BLaER1 (cell line): ENCODE results near the gene SCO2.
A peak's percentile ranks its signal among the peaks of the same experiment; 100 is the strongest.

Experiments
- H3K27ac ChIP-seq: shearing (Covaris generic); formaldehyde crosslinking; 2 replicates; pipeline ENCODE4 v1.8.1; 2022
- H3K27me3 ChIP-seq: shearing (Covaris generic); formaldehyde crosslinking; 2 replicates; pipeline ENCODE4 v1.8.1; 2022
- H3K36me3 ChIP-seq: shearing (Covaris generic); formaldehyde crosslinking; 2 replicates; pipeline ENCODE4 v1.8.1; 2022
- H3K4me1 ChIP-seq: shearing (Covaris generic); formaldehyde crosslinking; 2 replicates; pipeline ENCODE4 v1.8.1; 2022
- H3K4me2 ChIP-seq: shearing (Covaris generic); formaldehyde crosslinking; 2 replicates; pipeline ENCODE4 v1.8.1; 2022
- H3K4me3 ChIP-seq: shearing (Covaris generic); formaldehyde crosslinking; 2 replicates; pipeline ENCODE4 v1.8.1; 2022
- H3K9ac ChIP-seq: shearing (Covaris generic); formaldehyde crosslinking; 2 replicates; pipeline ENCODE4 v1.8.1; 2022
- H3K9me3 ChIP-seq: shearing (Covaris generic); formaldehyde crosslinking; 2 replicates; pipeline ENCODE4 v1.8.1; 2022
- H4K20me1 ChIP-seq: shearing (Covaris generic); formaldehyde crosslinking; 2 replicates; pipeline ENCODE4 v1.8.1; 2022
- Cebpa-rat ChIP-seq: shearing (Covaris generic); IDR thresholded peaks from 2 replicates; pipeline ENCODE4 v1.8.1; 2022

SCO2 gene

GRCh38 chr22:50532824-50533796 lies 7.7 kb upstream of the SCO2 start:
- Histone ChIP-seq H3K4me3 (no peak overlapping the region), H3K4me2 (no peak overlapping the region), H3K36me3 (no peaks in the 10 kb centered on the region), H3K9me3 (peaks cover 18% of the 10 kb centered on the region), H3K9ac (no peak overlapping the region), H4K20me1 (peaks cover 39% of the 10 kb centered on the region), H3K27ac (no peak overlapping the region), H3K4me1 (peaks cover 29% of the 10 kb centered on the region), H3K27me3 (peaks cover 63% of the 10 kb centered on the region)
- no peak for TF ChIP-seq Cebpa-rat

DNA sequence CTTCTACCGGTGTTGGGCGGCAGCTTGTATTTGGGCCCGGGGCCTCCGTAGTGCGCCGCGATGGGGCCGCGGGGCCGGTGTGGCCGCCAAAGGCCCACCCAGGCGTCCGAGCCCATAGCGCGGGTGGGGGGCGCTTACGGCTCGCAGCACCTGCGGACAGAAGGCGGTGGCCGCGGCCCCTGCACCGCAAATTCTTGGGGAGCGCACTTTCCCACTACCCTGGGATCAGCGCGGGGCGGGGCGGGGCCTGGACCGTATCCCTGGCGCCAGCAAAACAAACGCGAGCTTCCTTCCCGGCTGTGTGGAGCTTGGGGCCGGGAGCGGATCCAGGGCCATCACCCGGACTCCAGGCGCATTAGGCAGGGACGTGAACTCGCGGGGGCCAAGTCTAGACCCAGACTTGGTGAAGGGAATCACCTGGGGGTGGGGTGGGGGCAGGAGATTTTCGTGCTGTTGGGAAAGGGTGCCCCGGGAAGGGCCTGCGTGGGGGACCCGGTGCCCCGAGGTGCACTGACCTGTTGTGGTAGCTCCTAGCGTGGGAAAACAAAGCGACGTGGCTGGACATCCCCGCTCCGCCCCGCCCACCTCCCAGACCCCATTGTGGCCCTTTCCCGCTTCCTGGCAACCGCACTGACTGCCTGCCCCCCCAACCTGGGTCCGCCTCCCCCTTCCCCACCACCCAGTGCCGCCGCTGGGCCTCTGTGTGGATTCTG lies 6.7 kb upstream of the SCO2 start:
- H3K9me3 ChIP-seq: peaks cover 18% of the 10 kb centered on the region
- H3K9ac ChIP-seq: no peak overlapping the region
- H3K4me3 ChIP-seq: 0 out of 2 replicates have a peak overlapping the region, but pooled peaks have one; percentile 63
- H4K20me1 ChIP-seq: peaks cover 39% of the 10 kb centered on the region
- no peak overlapping the region for H3K4me2 ChIP-seq
- H3K27ac ChIP-seq: no peak overlapping the region
- peaks cover 37% of the 10 kb centered on the region for H3K4me1 ChIP-seq
- peaks cover 67% of the 10 kb centered on the region for H3K27me3 ChIP-seq
- TF ChIP-seq Cebpa-rat: no peak
- no peaks in the 10 kb centered on the region for H3K36me3 ChIP-seq

GRCh38 chr22:50531546-50531961 lies 6.2 kb upstream of the SCO2 start:
- H4K20me1 ChIP-seq: peaks cover 39% of the 10 kb centered on the region
- peaks cover 18% of the 10 kb centered on the region for H3K9me3 ChIP-seq
- no peak overlapping the region for H3K9ac ChIP-seq
- peaks cover 67% of the 10 kb centered on the region for H3K27me3 ChIP-seq
- TF ChIP-seq Cebpa-rat: no peak
- no peak overlapping the region for H3K27ac ChIP-seq
- H3K4me2 ChIP-seq: peak overlapping the region; percentile 73
- H3K36me3 ChIP-seq: no peaks in the 10 kb centered on the region
- peaks cover 42% of the 10 kb centered on the region for H3K4me1 ChIP-seq
- H3K4me3 ChIP-seq: peak overlapping the region; percentile 63

- Histone ChIP-seq H3K27ac (no peak overlapping the region), H3K4me2 (peak overlapping the region; percentile 73), H3K27me3 (peaks cover 67% of the 10 kb centered on the region), H3K9ac (peak overlapping the region; percentile 10; the same call in 1 of the 2 replicates), H3K4me3 (peak overlapping the region; percentile 63), H3K9me3 (peaks cover 18% of the 10 kb centered on the region), H3K4me1 (peaks cover 44% of the 10 kb centered on the region), H4K20me1 (peaks cover 39% of the 10 kb centered on the region), H3K36me3 (no peaks in the 10 kb centered on the region)
- TF ChIP-seq Cebpa-rat: no peak
Observed at GRCh38 chr22:50530877-50531545, 5.6 kb upstream of the SCO2 start.

DNA sequence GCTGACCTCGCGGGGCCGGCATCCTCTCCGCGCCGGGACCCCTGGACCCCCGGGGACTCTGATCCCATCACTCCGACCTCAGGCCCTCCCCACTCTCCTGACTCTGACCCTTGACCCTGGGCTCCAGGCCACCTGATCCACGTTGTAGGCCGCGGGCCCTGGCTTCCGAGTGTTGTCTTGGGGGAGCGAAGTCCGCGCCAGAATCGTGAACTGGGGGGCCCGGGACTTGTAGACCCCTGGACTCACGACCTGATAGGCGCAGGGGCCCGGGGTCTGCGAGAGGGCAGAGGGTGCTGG lies 5.1 kb upstream of the SCO2 start:
- Histone ChIP-seq H3K9me3 (peaks cover 18% of the 10 kb centered on the region), H3K9ac (no peak overlapping the region), H3K4me2 (peak overlapping the region; percentile 73), H4K20me1 (peaks cover 39% of the 10 kb centered on the region), H3K27ac (no peak overlapping the region), H3K36me3 (no peaks in the 10 kb centered on the region), H3K4me3 (peak overlapping the region; percentile 63), H3K27me3 (peaks cover 67% of the 10 kb centered on the region), H3K4me1 (peaks cover 44% of the 10 kb centered on the region)
- no peak for TF ChIP-seq Cebpa-rat

- peaks cover 18% of the 10 kb centered on the region for H3K9me3 ChIP-seq
- peaks cover 39% of the 10 kb centered on the region for H4K20me1 ChIP-seq
- H3K27ac ChIP-seq: no peak within 1 kb of the TSS
- 0 out of 2 replicates have a peak within 1 kb of the TSS, but pooled peaks have one; percentile 10 for H3K9ac ChIP-seq
- H3K27me3 ChIP-seq: peaks cover 67% of the 10 kb centered on the region
- peaks cover 44% of the 10 kb centered on the region for H3K4me1 ChIP-seq
- peak within 1 kb of the TSS; percentile 73 for H3K4me2 ChIP-seq
- H3K36me3 ChIP-seq: no peaks in the 10 kb centered on the region
- peak within 1 kb of the TSS; percentile 63 for H3K4me3 ChIP-seq
- no peak for TF ChIP-seq Cebpa-rat
Observed at GRCh38 chr22:50529897-50530579, 4.6 kb upstream of the SCO2 start, which contains the start of gene TYMP. Gene TYMP, minus strand, starts transcription at chr22:50530012. Its CDS starts 303 bp downstream, at chr22:50529709.

GRCh38 chr22:50529416-50529896 lies 4.1 kb upstream of the SCO2 start:
- H3K4me3 ChIP-seq: peak overlapping the region; percentile 63
- H3K9ac ChIP-seq: no peak overlapping the region
- peaks cover 49% of the 10 kb centered on the region for H3K4me1 ChIP-seq
- H3K27ac ChIP-seq: no peak overlapping the region
- TF ChIP-seq Cebpa-rat: no peak
- peaks cover 43% of the 10 kb centered on the region for H4K20me1 ChIP-seq
- H3K27me3 ChIP-seq: peaks cover 67% of the 10 kb centered on the region
- peak overlapping the region; percentile 73 for H3K4me2 ChIP-seq
- peaks cover 18% of the 10 kb centered on the region for H3K9me3 ChIP-seq
- H3K36me3 ChIP-seq: no peaks in the 10 kb centered on the region

DNA sequence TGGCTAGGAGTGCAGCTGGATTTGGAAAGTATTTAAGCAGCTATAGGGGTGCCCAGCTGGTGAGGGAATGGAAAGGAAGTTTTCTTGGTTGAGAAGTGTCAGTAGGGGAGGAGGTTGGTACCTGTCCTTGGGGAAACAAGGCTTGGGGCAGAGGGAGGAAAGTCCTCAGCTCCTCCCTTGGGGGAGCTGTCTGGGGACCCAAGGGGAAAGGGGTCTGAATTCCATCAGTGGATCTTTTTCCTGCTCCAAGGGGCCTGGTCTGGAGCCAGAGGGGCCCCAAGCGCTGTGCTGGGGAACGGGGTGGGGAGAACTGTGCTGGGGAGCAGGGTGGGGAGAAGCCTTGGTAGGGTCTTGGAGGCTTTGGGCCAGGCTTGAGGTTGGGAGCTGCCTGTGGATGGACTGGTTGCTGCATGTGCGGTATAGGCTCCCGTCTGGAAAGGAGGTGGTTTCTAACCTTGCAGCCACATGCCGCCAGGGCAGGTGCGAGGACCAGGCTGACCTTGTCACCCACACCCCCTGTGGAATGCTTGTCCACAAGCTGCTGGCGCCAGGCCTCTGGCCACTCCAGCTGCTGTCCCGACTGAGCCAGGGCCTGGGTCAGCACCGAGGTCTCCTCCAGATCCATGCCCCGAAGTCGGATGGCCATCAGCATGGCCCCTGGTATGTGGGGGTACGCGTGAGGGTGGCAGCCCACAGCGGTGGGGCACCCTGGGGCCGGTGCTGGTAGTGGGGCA lies 3.5 kb upstream of the SCO2 start:
- no peak for TF ChIP-seq Cebpa-rat
- H4K20me1 ChIP-seq: peaks cover 50% of the 10 kb centered on the region
- peaks cover 4% of the 10 kb centered on the region for H3K36me3 ChIP-seq
- peak overlapping the region; percentile 28 for H3K4me2 ChIP-seq
- peaks cover 61% of the 10 kb centered on the region for H3K27me3 ChIP-seq
- no peak overlapping the region for H3K27ac ChIP-seq
- H3K9ac ChIP-seq: no peak overlapping the region
- H3K9me3 ChIP-seq: peaks cover 18% of the 10 kb centered on the region
- no peak overlapping the region for H3K4me3 ChIP-seq
- H3K4me1 ChIP-seq: peaks cover 55% of the 10 kb centered on the region
